ENCODE measurements around the gene FCGR3A. TPM values are rescaled to one million over a fixed set of nuclear protein-coding genes. Genes with fewer than 3 reads are reported as not detected.
"Not testable (repeated sequence)": the region's sequence is repeated elsewhere in the genome, so short reads cannot be mapped to it uniquely, and the experiment has no call there.

Gene FCGR3A
- 10 to 100 TPM in 1 of 4 donors, 1 to 10 TPM in 2, under 1 TPM in 1; 0.75 to 21.7 (median 5.3) TPM for total RNA-seq

DNA sequence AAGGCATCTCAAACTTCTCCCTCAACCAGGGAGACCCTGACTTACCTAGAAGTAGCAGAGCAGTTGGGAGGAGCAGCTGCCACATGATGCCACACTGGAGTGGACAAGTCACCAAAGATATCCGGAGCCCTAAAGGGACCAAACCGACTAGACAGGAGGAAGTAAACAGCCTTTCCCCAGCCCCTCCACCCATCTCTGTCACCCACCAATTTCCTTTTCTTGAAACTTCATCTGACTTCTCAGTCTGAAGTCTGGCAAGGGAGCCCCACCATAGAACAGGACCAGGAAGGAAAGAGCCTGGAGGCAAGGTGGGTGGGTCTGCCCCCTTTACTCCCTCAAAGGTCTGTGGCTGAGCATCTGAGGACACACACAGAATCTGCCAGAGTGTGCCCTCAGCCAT, at the start of gene FCGR3A:
FCGR3A (minus strand) TSS at position 167 of the 400 bp plus-strand sequence; CDS start at position 85, 82 bp downstream.
- in situ Hi-C loops (cut with MboI; ENCODE audit: low pct_ligation_motif_present in 1 of 4, low pct_unique_long_range_greater_than_20kb in 1 of 4, low sequenced_read_pairs in 3 of 4): loop anchor here in 1 of 4 donors (25.0 kb wide), 1 partner anchor 188 kb away; the partner anchor contains the start of gene DUSP12
- Histone ChIP-seq H3K36me3 (no peaks in the 10 kb centered on the region), H3K27ac (no peak within 1 kb of the TSS), H3K4me1 (peaks cover 0 to 3% (median 0%) of the 10 kb centered on the region in 4 donors), H3K9me3 (no peaks in the 10 kb centered on the region), H3K4me3 (no peak within 1 kb of the TSS), H3K27me3 (no peaks in the 10 kb centered on the region)
- intact Hi-C loops (cut with DNase I; ENCODE audit: low total_unique reads): no loop called here
- 87% methylated on average over 2 of the region's 2 CpGs; no CpG with 5 or more reads in 1 of the 2 donors for WGBS, 2 donors (ENCODE audit: low coverage in 1 of 2)
- no peak for DNase-seq
- no peak for TF ChIP-seq POLR2AphosphoS5 (IDR thresholded peaks at IDR 0.05)

DNA sequence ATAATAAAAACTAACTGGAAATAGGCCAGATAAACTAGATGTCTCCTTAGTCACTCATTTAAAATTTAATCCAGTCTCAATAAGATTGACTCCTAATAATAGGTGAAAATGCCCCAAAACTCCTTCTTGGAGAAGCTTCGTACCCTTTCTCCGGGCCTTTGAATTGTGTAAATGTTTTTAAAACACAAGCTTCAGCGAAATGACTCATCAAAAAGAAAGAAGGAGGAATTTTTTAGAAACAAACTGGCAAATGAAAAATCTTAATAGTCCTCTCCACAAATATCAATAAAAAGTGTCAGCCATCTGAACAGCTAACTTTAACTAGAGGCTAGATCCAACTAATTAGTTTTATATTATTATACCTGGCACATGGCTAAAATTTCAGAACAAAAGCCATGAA, 47.5 kb upstream of the FCGR3A start:
- in situ Hi-C loops (cut with MboI; ENCODE audit: low pct_ligation_motif_present in 1 of 4, low pct_unique_long_range_greater_than_20kb in 1 of 4, low sequenced_read_pairs in 3 of 4); DNase-seq; H3K4me3 ChIP-seq; H3K4me1 ChIP-seq; H3K27ac ChIP-seq; intact Hi-C loops (cut with DNase I; ENCODE audit: low total_unique reads); H3K9me3 ChIP-seq; H3K27me3 ChIP-seq; H3K36me3 ChIP-seq: not testable (repeated sequence)
- 88 to 94% methylated on average over 3 of the region's 3 CpGs for WGBS, 2 donors (ENCODE audit: low coverage in 1 of 2)

DNA sequence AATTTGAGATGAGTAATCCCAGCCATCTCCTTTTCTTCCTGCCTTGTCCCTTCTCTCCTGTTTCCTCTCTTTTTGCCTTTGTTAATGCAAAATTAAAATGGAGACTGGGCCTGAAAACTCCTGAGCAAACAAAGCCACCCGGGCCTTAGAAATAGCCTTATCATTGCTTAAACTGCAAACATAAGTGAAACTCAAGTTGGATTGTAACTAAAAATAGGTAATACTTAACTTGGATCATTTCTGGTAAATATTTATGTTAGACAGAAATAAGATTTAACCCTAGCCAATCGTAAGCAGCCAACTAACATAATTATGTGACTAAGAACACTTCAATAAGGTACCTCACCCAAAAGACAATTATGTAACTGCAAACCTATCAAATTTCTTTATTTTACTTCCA, 46.0 kb upstream of the FCGR3A start:
- H3K27me3 ChIP-seq; H3K27ac ChIP-seq; H3K4me3 ChIP-seq; H3K9me3 ChIP-seq; intact Hi-C loops (cut with DNase I; ENCODE audit: low total_unique reads); H3K4me1 ChIP-seq; DNase-seq; in situ Hi-C loops (cut with MboI; ENCODE audit: low pct_ligation_motif_present in 1 of 4, low pct_unique_long_range_greater_than_20kb in 1 of 4, low sequenced_read_pairs in 3 of 4); H3K36me3 ChIP-seq: not testable (repeated sequence)
- 57% methylated on average over 2 of the region's 2 CpGs; no CpG with 5 or more reads in 1 of the 2 donors for WGBS, 2 donors (ENCODE audit: low coverage in 1 of 2)

DNA sequence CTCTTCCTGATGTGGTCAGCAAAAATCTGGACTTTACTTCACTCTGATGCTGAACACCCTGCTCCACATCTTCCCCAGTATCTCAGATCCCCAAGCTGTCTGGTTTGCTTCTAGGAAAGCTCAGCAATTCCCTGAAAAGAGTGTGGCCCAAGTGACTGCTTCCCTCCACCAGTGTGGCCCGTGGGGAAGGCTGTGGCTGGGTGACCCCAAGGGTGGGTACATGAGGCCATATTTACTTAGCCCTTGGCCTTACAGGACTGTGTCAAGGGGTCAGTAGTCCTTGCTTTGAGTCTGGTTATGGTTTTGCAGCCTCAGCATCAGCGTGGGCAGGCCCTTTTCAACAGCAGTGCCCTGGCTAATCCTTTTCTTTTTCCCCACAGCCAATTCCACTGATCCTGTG, 45.6 kb upstream of the FCGR3A start:
- H3K9me3 ChIP-seq; H3K36me3 ChIP-seq; intact Hi-C loops (cut with DNase I; ENCODE audit: low total_unique reads); in situ Hi-C loops (cut with MboI; ENCODE audit: low pct_ligation_motif_present in 1 of 4, low pct_unique_long_range_greater_than_20kb in 1 of 4, low sequenced_read_pairs in 3 of 4); H3K4me3 ChIP-seq; H3K27ac ChIP-seq; DNase-seq; H3K4me1 ChIP-seq; H3K27me3 ChIP-seq: not testable (repeated sequence)
- 50% methylated on average over 1 of the region's 2 CpGs; no CpG with 5 or more reads in 1 of the 2 donors for WGBS, 2 donors (ENCODE audit: low coverage in 1 of 2)

DNA sequence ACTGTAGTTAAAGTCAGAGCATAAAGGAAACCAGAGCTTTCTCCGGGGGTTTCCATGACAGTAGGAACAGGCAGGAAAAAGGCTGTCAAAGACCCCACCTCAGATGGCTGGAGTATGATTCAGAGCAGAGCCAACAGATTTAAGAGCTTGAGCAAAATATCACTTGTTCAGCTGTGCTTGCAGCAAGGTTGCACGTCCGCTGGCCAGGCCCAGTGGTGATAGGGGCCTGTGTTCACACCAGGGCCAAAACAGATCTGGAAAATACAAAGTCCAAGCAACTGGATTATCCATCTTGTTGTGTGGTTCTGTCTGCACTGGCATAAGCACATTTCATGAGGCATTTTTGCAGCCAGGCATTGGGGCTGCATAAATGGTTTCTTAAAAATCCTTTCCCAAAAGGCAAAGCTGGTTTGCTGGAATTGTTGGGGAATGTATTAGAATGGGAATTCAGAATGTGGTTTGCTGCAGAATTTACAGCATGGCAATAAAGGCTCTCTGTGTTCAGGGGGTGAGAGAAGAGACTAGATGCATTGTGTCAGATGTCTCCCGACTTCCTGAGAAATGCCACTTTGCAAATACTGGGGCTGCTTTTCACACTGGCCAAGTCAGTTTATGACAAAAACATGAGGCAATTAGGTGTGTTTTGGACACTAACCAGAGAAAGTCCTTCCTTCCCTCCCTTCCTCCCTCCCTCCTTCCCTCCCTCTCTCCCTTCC, 44.8 kb upstream of the FCGR3A start:
- H3K9me3 ChIP-seq; H3K27ac ChIP-seq; in situ Hi-C loops (cut with MboI; ENCODE audit: low pct_ligation_motif_present in 1 of 4, low pct_unique_long_range_greater_than_20kb in 1 of 4, low sequenced_read_pairs in 3 of 4); intact Hi-C loops (cut with DNase I; ENCODE audit: low total_unique reads); H3K4me1 ChIP-seq; H3K27me3 ChIP-seq; H3K4me3 ChIP-seq; H3K36me3 ChIP-seq; DNase-seq: not testable (repeated sequence)
- WGBS, 2 donors (ENCODE audit: low coverage in 1 of 2): 55% methylated on average over 3 of the region's 4 CpGs; no CpG with 5 or more reads in 1 of the 2 donors

DNA sequence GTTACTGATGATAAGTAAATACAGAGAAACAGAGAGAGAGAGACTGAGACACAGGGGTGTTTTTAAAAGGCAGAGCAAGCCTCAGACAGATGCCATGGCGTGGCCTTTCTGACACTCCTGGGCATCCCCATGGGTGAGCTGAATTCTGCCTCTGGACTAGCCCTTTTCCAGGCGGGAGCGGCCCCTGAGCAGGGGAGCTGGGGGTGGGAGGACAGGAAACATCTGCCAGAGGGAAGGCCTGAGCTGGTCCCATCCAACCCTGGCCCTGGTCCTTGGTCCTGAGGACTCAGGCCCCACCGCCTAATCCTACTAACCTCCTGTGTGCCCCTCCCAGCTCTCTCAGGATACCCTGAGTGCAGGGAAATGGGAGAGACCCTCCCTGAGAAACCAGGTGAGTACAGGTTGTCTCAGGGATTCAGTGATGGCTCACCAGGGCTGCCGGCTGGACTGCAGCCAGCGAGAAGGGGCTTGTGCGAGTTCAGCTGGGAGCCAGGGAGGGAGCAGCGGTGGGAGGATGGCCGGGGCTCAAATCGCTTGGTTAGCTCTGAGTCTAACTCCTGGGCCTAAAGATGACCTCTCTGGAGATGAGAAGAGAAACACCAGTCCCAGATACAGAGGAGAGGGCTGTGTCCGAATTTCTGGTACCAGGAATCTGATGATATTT, 43.6 kb upstream of the FCGR3A start:
- H3K36me3 ChIP-seq; DNase-seq; intact Hi-C loops (cut with DNase I; ENCODE audit: low total_unique reads); H3K4me3 ChIP-seq; H3K4me1 ChIP-seq; H3K27ac ChIP-seq; in situ Hi-C loops (cut with MboI; ENCODE audit: low pct_ligation_motif_present in 1 of 4, low pct_unique_long_range_greater_than_20kb in 1 of 4, low sequenced_read_pairs in 3 of 4); H3K27me3 ChIP-seq; H3K9me3 ChIP-seq: not testable (repeated sequence)
- WGBS, 2 donors (ENCODE audit: low coverage in 1 of 2): 86 to 100% methylated on average over 1 to 11 of the region's 11 CpGs

DNA sequence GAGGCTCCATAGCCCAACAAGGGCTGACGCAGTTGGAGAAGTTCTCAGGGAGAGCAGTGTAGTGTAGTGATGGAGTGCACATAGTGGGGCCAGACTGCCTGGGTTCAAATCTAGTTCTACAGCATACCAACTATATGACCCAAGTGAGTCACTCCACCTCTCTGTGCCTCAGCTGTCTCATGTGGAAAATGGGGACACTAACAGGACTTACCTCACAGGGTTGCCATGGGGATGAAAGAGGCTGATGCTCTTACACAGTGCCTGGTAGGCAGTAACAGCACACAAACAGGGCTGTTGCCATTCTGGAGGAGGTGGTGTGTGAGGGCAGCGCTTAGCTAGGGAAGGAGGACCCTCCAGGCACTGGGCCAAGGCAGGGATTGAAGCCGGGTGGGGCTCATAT, 43.0 kb upstream of the FCGR3A start:
- H3K36me3 ChIP-seq; H3K27ac ChIP-seq; H3K4me1 ChIP-seq; intact Hi-C loops (cut with DNase I; ENCODE audit: low total_unique reads); H3K27me3 ChIP-seq; DNase-seq; in situ Hi-C loops (cut with MboI; ENCODE audit: low pct_ligation_motif_present in 1 of 4, low pct_unique_long_range_greater_than_20kb in 1 of 4, low sequenced_read_pairs in 3 of 4); H3K9me3 ChIP-seq; H3K4me3 ChIP-seq: not testable (repeated sequence)
- 80% methylated on average over 2 of the region's 3 CpGs; no CpG with 5 or more reads in 1 of the 2 donors for WGBS, 2 donors (ENCODE audit: low coverage in 1 of 2)

DNA sequence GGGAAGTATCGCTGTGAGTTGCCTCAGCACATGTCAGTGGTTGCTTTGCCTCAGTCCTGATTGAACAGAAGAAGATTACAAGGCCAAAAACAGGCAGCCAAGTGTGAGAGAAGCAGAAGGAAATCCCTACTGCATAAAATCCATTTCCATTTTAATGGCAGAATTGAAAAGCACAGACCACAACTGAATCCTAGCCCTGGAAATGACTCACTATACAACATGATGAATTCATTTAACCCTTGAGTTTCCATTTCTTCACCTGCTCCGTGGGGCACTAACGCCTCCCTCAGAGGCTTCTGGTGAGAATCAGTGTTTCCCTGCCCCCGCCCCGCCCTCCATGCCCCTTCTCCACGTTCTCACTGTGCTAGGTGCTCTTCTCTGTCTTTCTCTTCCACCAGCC, 40.3 kb upstream of the FCGR3A start:
- intact Hi-C loops (cut with DNase I; ENCODE audit: low total_unique reads); H3K36me3 ChIP-seq; H3K4me3 ChIP-seq; H3K9me3 ChIP-seq; DNase-seq; H3K27me3 ChIP-seq; in situ Hi-C loops (cut with MboI; ENCODE audit: low pct_ligation_motif_present in 1 of 4, low pct_unique_long_range_greater_than_20kb in 1 of 4, low sequenced_read_pairs in 3 of 4); H3K27ac ChIP-seq; H3K4me1 ChIP-seq: not testable (repeated sequence)
- WGBS, 2 donors (ENCODE audit: low coverage in 1 of 2): 94% methylated on average over 1 of the region's 6 CpGs; no CpG with 5 or more reads in 1 of the 2 donors

DNA sequence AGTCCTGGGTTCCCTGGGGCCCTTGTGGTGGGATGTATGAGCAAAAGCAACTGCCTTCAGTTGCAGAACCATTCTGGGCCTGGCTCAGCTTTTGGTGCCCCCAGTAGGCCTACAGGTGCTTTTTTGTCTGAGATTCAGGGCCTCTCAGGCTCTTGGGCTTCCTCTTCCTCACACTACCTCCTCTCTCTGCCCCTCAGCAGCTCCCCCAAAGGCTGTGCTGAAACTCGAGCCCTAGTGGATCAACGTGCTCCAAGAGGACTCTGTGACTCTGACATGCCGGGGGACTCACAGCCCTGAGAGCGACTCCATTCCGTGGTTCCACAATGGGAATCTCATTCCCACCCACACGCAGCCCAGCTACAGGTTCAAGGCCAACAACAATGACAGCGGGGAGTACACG, 39.7 kb upstream of the FCGR3A start:
- H3K9me3 ChIP-seq; H3K4me1 ChIP-seq; H3K27me3 ChIP-seq; intact Hi-C loops (cut with DNase I; ENCODE audit: low total_unique reads); in situ Hi-C loops (cut with MboI; ENCODE audit: low pct_ligation_motif_present in 1 of 4, low pct_unique_long_range_greater_than_20kb in 1 of 4, low sequenced_read_pairs in 3 of 4); DNase-seq; H3K27ac ChIP-seq; H3K4me3 ChIP-seq; H3K36me3 ChIP-seq: not testable (repeated sequence)
- WGBS, 2 donors (ENCODE audit: low coverage in 1 of 2): 90% methylated on average over 8 of the region's 8 CpGs; no CpG with 5 or more reads in 1 of the 2 donors

DNA sequence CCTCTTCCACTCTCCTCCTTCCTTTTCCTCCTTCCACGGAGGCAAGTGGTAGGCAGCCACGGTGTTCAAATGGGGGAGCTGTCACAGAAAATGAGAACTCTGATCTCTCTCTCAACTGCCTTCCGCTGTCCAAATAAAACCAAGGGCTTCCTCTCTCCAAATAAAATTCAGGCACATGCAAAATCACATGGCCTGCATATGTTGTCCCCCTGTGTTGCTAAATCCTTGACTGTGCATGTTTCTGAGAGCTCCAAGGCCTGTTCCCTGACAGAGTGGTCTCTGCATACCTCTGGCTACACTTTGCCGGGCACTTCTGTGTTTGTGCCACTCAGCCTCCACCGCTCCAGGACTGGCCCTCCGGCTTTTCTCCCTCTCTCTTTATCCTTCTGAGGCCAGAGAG, 39.0 kb upstream of the FCGR3A start:
- in situ Hi-C loops (cut with MboI; ENCODE audit: low pct_ligation_motif_present in 1 of 4, low pct_unique_long_range_greater_than_20kb in 1 of 4, low sequenced_read_pairs in 3 of 4); H3K9me3 ChIP-seq; H3K27ac ChIP-seq; H3K4me1 ChIP-seq; intact Hi-C loops (cut with DNase I; ENCODE audit: low total_unique reads); H3K4me3 ChIP-seq; DNase-seq; H3K27me3 ChIP-seq; H3K36me3 ChIP-seq: not testable (repeated sequence)
- WGBS, 2 donors (ENCODE audit: low coverage in 1 of 2): no CpG with 5 or more reads among the region's 6 CpGs
